H9 (cell line): Measurements from ENCODE around the gene VAV3. TPM values are rescaled to one million over a fixed set of nuclear protein-coding genes. Genes with fewer than 3 reads are reported as not detected.

Experiments used
- DNase-seq: peaks from one replicate; pipeline ENCODE4 v3.0.0-alpha.2; 2017
- H2AFZ ChIP-seq: one replicate; pipeline ENCODE4 v1.6.1; 2013; ENCODE audit warnings: mild to moderate bottlenecking, low read length, control low read depth, moderate library complexity
- H2AK5ac ChIP-seq: 2 replicates; pipeline ENCODE4 v1.6.1; 2013; ENCODE audit warnings: low read length, control low read depth, mixed read lengths; ENCODE audit not compliant: insufficient read length
- H2BK120ac ChIP-seq: one replicate; pipeline ENCODE4 v1.6.1; 2013; ENCODE audit warnings: low read depth, mild to moderate bottlenecking, low read length, control low read depth, inconsistent platforms; ENCODE audit not compliant: poor library complexity, severe bottlenecking
- H2BK12ac ChIP-seq: 2 replicates; pipeline ENCODE4 v1.6.1; 2013; ENCODE audit warnings: low read length, control low read depth, mixed read lengths, low read depth; ENCODE audit not compliant: insufficient read length
- H2BK15ac ChIP-seq: 2 replicates; pipeline ENCODE4 v1.6.1; 2013; ENCODE audit warnings: low read depth, low read length, control low read depth
- H2BK20ac ChIP-seq: one replicate; pipeline ENCODE4 v1.6.1; 2013; ENCODE audit warnings: low read depth, mild to moderate bottlenecking, low read length, control low read depth, inconsistent platforms; ENCODE audit not compliant: poor library complexity, severe bottlenecking
- H2BK5ac ChIP-seq: 2 replicates; pipeline ENCODE4 v1.6.1; 2013; ENCODE audit warnings: low read length, control low read depth, mixed read lengths; ENCODE audit not compliant: insufficient read length
- H3K14ac ChIP-seq: 2 replicates; pipeline ENCODE4 v1.6.1; 2013; ENCODE audit warnings: low read length, control low read depth; ENCODE audit not compliant: insufficient read depth
- H3K18ac ChIP-seq: 2 replicates; pipeline ENCODE4 v1.6.1; 2013; ENCODE audit warnings: low read depth, mild to moderate bottlenecking, mixed read lengths, low read length, control low read depth; ENCODE audit not compliant: insufficient read length
- H3K23ac ChIP-seq: 2 replicates; pipeline ENCODE4 v1.6.1; 2013; ENCODE audit warnings: low read length, control low read depth, mixed read lengths, low read depth; ENCODE audit not compliant: insufficient read length
- H3K23me2 ChIP-seq: 2 replicates; pipeline ENCODE4 v1.6.1; 2013; ENCODE audit warnings: low read depth, mild to moderate bottlenecking, mixed read lengths, low read length, control low read depth; ENCODE audit not compliant: insufficient read length, poor library complexity, severe bottlenecking
- H3K27ac ChIP-seq: 2 replicates; pipeline ENCODE4 v1.5.1; 2013; ENCODE audit warnings: low read length, control low read depth, mixed read lengths, low read depth; ENCODE audit not compliant: insufficient read length
- H3K27me3 ChIP-seq: 2 replicates; pipeline ENCODE4 v1.6.1; 2013; ENCODE audit warnings: low read length, control low read depth, inconsistent platforms; ENCODE audit not compliant: insufficient read depth
- H3K4ac ChIP-seq: 2 replicates; pipeline ENCODE4 v1.6.1; 2013; ENCODE audit warnings: low read depth, mild to moderate bottlenecking, control low read depth, inconsistent platforms, low read length, moderate library complexity
- H3K4me1 ChIP-seq: 2 replicates; pipeline ENCODE4 v1.6.1; 2013; ENCODE audit warnings: low read length, control low read depth, inconsistent platforms; ENCODE audit not compliant: insufficient read depth
- H3K4me2 ChIP-seq: 2 replicates; pipeline ENCODE4 v1.6.1; 2013; ENCODE audit warnings: low read length, control low read depth, mixed read lengths; ENCODE audit not compliant: insufficient read length, insufficient read depth
- H3K56ac ChIP-seq: 2 replicates; pipeline ENCODE4 v1.6.1; 2013; ENCODE audit warnings: low read depth, mild to moderate bottlenecking, mixed read lengths, low read length, control low read depth; ENCODE audit not compliant: insufficient read length
- H3K79me1 ChIP-seq: 2 replicates; pipeline ENCODE4 v1.6.1; 2013; ENCODE audit warnings: low read depth, mild to moderate bottlenecking, moderate library complexity, low read length, control low read depth, inconsistent platforms; ENCODE audit not compliant: insufficient read depth, poor library complexity, severe bottlenecking
- H3K79me2 ChIP-seq: 2 replicates; pipeline ENCODE4 v1.6.1; 2013; ENCODE audit warnings: low read length, control low read depth, inconsistent platforms; ENCODE audit not compliant: insufficient read depth
- H3K9ac ChIP-seq: 2 replicates; pipeline ENCODE4 v1.6.1; 2013; ENCODE audit warnings: low read length, control low read depth, mixed read lengths; ENCODE audit not compliant: insufficient read length; ENCODE audit errors: extremely low read depth
- H3K9me3 ChIP-seq: one replicate; pipeline ENCODE4 v1.6.1; 2013; ENCODE audit warnings: low read depth, low read length, inconsistent platforms; ENCODE audit not compliant: control insufficient read depth
- H3T11ph ChIP-seq: one replicate; pipeline ENCODE4 v1.6.1; 2013; ENCODE audit warnings: mild to moderate bottlenecking, low read length, control low read depth, inconsistent platforms
- H4K20me1 ChIP-seq: one replicate; pipeline ENCODE4 v1.6.1; 2013; ENCODE audit not compliant: control insufficient read depth, insufficient read length, insufficient read depth
- H4K5ac ChIP-seq: 2 replicates; pipeline ENCODE4 v1.6.1; 2013; ENCODE audit warnings: low read depth, mild to moderate bottlenecking, mixed read lengths, low read length, control low read depth; ENCODE audit not compliant: insufficient read length
- H4K8ac ChIP-seq: replicated peaks from 2 replicates; pipeline ENCODE4 v1.6.1; 2013; ENCODE audit warnings: low read length, control low read depth, mixed read lengths, low read depth; ENCODE audit not compliant: insufficient read length
- H4K91ac ChIP-seq: 2 replicates; pipeline ENCODE4 v1.6.1; 2013; ENCODE audit warnings: low read depth, mild to moderate bottlenecking, moderate library complexity, mixed read lengths, low read length, control low read depth; ENCODE audit not compliant: insufficient read length
- H3K27ac Mint-ChIP-seq, 3 experiments: 2 replicates in 2 of 3; 3 replicates in 1 of 3; pipeline ENCODE4 v1.8.0; 2020 to 2021; ENCODE audit warnings: mixed read lengths in 3 of 3, mild to moderate bottlenecking in 1 of 3, moderate library complexity in 1 of 3
- H3K27me3 Mint-ChIP-seq: 2 replicates; pipeline ENCODE4 v1.8.0; 2021; ENCODE audit warnings: low read depth, mild to moderate bottlenecking, moderate library complexity, mixed read lengths
- H3K36me3 Mint-ChIP-seq, 3 experiments: 2 replicates in 2 of 3; 3 replicates in 1 of 3; pipeline ENCODE4 v1.8.0; 2020 to 2021; ENCODE audit warnings: low read depth in 3 of 3, mixed read lengths in 3 of 3; ENCODE audit not compliant: insufficient read depth in 1 of 3
- H3K4me1 Mint-ChIP-seq, 2 experiments: 2 replicates each; pipeline ENCODE4 v1.8.0; 2020; ENCODE audit warnings: mixed read lengths in 2 of 2
- H3K4me3 Mint-ChIP-seq, 2 experiments: 2 replicates in 1 of 2; 3 replicates in 1 of 2; pipeline ENCODE4 v1.8.0; 2020 to 2021; ENCODE audit warnings: mild to moderate bottlenecking in 2 of 2, mixed read lengths in 2 of 2, moderate library complexity in 1 of 2
- H3K9me3 Mint-ChIP-seq, 2 experiments: 2 replicates in 1 of 2; 3 replicates in 1 of 2; pipeline ENCODE4 v1.8.0; 2020; ENCODE audit warnings: mild to moderate bottlenecking in 2 of 2, mixed read lengths in 2 of 2, moderate library complexity in 1 of 2
- whole genome bisulfite sequencing: extraction: QIAGEN DNeasy Blood & Tissue Kit; methylation state at CpG from one replicate; pipeline ENCODE4 v1.1.7; 2013; ENCODE audit warnings: missing lambda C conversion rate, low lambda C conversion rate, mixed read lengths; ENCODE audit not compliant: insufficient read length; ENCODE audit errors: extremely low coverage; 5-methylcytosine and 5-hydroxymethylcytosine counted together
- total RNA-seq: library from RNA; stranded (reverse); gene quantifications from 2 replicates; pipeline ENCODE4 v1.2.1, GENCODE V29; 2021
- TF ChIP-seq, protein P1 (sequence below): fragments of 200-600 bp; sonication (generic); conservative IDR thresholded peaks from 3 replicates; pipeline ENCODE4 v1.8.0; 2021; ENCODE audit warnings: antibody characterized with exemption, mild to moderate bottlenecking

Gene VAV3
- total RNA-seq, 1 experiment from 2014 or later = 5.1 TPM

GRCh38 chr1:107833061-107833460 lies 131.9 kb downstream of the VAV3 start:
- Histone ChIP-seq H2BK15ac (no peak overlapping the region), H3K27me3 (no peaks in the 10 kb centered on the region), H2BK12ac (no peak overlapping the region), H2BK20ac (no peak overlapping the region), H3K9ac (no peak overlapping the region), H3K23me2 (no peaks in the 10 kb centered on the region), H3K79me2 (no peaks in the 10 kb centered on the region; the same call in 1 of the 2 replicates), H4K91ac (no peak overlapping the region), H4K20me1 (no peaks in the 10 kb centered on the region), H3K23ac (no peak overlapping the region), H3K18ac (no peak overlapping the region), H3K4me1 (no peaks in the 10 kb centered on the region), H3T11ph (no peak overlapping the region), H3K9me3 (no peaks in the 10 kb centered on the region), H3K14ac (no peak overlapping the region), H4K8ac (no peak overlapping the region), H2BK5ac (no peak overlapping the region), H3K4me2 (no peak overlapping the region), H3K56ac (no peak overlapping the region), H2BK120ac (no peak overlapping the region), H3K4ac (no peak overlapping the region), H2AFZ (no peak overlapping the region), H3K79me1 (no peaks in the 10 kb centered on the region), H2AK5ac (no peak overlapping the region), H3K27ac (no peak overlapping the region), H4K5ac (no peak overlapping the region)
- Mint-ChIP-seq H3K27me3 (no peaks in the 10 kb centered on the region), H3K4me3 (no peak overlapping the region), H3K36me3 (peaks cover 0 to 8% (median 4%) of the 10 kb centered on the region in 3 experiments; a peak in 4 of 7 replicates), H3K27ac (no peak overlapping the region), H3K9me3 (peaks cover 8% of the 10 kb centered on the region in 2 experiments; a peak in 4 of 5 replicates), H3K4me1 (peaks cover 23 to 27% of the 10 kb centered on the region in 2 experiments)
- TF ChIP-seq, protein P1, sequence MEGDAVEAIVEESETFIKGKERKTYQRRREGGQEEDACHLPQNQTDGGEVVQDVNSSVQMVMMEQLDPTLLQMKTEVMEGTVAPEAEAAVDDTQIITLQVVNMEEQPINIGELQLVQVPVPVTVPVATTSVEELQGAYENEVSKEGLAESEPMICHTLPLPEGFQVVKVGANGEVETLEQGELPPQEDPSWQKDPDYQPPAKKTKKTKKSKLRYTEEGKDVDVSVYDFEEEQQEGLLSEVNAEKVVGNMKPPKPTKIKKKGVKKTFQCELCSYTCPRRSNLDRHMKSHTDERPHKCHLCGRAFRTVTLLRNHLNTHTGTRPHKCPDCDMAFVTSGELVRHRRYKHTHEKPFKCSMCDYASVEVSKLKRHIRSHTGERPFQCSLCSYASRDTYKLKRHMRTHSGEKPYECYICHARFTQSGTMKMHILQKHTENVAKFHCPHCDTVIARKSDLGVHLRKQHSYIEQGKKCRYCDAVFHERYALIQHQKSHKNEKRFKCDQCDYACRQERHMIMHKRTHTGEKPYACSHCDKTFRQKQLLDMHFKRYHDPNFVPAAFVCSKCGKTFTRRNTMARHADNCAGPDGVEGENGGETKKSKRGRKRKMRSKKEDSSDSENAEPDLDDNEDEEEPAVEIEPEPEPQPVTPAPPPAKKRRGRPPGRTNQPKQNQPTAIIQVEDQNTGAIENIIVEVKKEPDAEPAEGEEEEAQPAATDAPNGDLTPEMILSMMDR = no peak
- no peak for DNase-seq
- WGBS = no CpG with 5 or more reads among the region's 2 CpGs
